ENCODE data around the gene C15orf39. TPM values are rescaled to one million over a fixed set of nuclear protein-coding genes. Genes with fewer than 3 reads are reported as not detected.

The C15orf39 gene
- total and polyA plus RNA-seq, 9 of the 15 experiments (the other 6 are each of a cell fraction or from before 2014, with no cell fraction given) = 0.31 to 29.8 (median 4.4) TPM

DNA sequence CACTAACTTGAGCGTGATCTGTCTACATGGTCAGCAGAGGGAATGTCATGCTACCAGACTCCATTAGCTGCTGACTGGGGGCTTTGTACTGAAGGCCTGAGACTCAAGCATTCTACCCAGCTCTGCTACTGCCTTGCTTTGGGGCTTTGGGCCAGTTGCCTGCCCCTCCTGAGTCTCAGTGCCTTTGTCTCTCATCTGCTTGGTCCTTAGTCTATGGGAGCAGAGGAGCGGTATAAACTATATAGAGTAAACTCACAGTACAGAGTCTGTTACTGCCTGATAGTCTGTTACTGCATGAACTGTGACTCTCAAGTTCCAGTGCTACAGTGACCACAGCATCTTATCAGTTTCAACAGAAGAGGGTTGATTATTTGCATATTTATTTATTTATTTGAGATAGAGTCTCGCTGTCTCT, 38.5 kb upstream of the C15orf39 start (continued):
- TF ChIP-seq, protein P1, sequence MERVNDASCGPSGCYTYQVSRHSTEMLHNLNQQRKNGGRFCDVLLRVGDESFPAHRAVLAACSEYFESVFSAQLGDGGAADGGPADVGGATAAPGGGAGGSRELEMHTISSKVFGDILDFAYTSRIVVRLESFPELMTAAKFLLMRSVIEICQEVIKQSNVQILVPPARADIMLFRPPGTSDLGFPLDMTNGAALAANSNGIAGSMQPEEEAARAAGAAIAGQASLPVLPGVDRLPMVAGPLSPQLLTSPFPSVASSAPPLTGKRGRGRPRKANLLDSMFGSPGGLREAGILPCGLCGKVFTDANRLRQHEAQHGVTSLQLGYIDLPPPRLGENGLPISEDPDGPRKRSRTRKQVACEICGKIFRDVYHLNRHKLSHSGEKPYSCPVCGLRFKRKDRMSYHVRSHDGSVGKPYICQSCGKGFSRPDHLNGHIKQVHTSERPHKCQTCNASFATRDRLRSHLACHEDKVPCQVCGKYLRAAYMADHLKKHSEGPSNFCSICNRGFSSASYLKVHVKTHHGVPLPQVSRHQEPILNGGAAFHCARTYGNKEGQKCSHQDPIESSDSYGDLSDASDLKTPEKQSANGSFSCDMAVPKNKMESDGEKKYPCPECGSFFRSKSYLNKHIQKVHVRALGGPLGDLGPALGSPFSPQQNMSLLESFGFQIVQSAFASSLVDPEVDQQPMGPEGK (CRISPR knock-in tag; IDR thresholded peaks at IDR 0.05; ENCODE audit: borderline replicate concordance) = no peak
- TF ChIP-seq ZNF589 (CRISPR knock-in tag; IDR thresholded peaks at IDR 0.05; ENCODE audit: low read depth) (0 out of 2 replicates have a peak, but pooled peaks have one; percentile 22), MED1 (CRISPR knock-in tag; IDR thresholded peaks at IDR 0.05; ENCODE audit: borderline replicate concordance) (no peak), JUN (IDR thresholded peaks at IDR 0.05; ENCODE audit: borderline replicate concordance, low read depth, low read length) (0 out of 2 replicates have a peak, but pooled peaks have one; percentile 26), JUN (CRISPR knock-in tag; IDR thresholded peaks at IDR 0.05; ENCODE audit: borderline replicate concordance) (no peak), NRF1 (conservative IDR thresholded peaks at IDR 0.05 in 1 of 2, IDR thresholded peaks at IDR 0.05 in 1 of 2) (peak in 1 of 2 experiments; percentile 13; a peak in 1 of 4 replicates), BDP1 (IDR thresholded peaks at IDR 0.05; ENCODE audit: insufficient read depth, insufficient read length) (no peak), HDAC2 (IDR thresholded peaks at IDR 0.05) (peak; percentile 80), ZNF384 (IDR thresholded peaks at IDR 0.05; ENCODE audit: low read depth, low read length) (0 out of 2 replicates have a peak, but pooled peaks have one; percentile 35), MYC (IDR thresholded peaks at IDR 0.05; ENCODE audit: low read depth, low read length) (peak; percentile 49; the same call in 1 of the 2 replicates), MYC (CRISPR knock-in tag; IDR thresholded peaks at IDR 0.05; ENCODE audit: borderline replicate concordance, low read depth) (no peak), ZNF175 (CRISPR knock-in tag; IDR thresholded peaks at IDR 0.05; ENCODE audit: low read depth) (0 out of 2 replicates have a peak, but pooled peaks have one; percentile 49)
- TF ChIP-seq, protein P2, sequence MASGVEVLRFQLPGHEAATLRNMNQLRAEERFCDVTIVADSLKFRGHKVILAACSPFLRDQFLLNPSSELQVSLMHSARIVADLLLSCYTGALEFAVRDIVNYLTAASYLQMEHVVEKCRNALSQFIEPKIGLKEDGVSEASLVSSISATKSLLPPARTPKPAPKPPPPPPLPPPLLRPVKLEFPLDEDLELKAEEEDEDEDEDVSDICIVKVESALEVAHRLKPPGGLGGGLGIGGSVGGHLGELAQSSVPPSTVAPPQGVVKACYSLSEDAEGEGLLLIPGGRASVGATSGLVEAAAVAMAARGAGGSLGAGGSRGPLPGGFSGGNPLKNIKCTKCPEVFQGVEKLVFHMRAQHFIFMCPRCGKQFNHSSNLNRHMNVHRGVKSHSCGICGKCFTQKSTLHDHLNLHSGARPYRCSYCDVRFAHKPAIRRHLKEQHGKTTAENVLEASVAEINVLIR (CRISPR knock-in tag; IDR thresholded peaks at IDR 0.05) = no peak
- TF ChIP-seq, protein P3, sequence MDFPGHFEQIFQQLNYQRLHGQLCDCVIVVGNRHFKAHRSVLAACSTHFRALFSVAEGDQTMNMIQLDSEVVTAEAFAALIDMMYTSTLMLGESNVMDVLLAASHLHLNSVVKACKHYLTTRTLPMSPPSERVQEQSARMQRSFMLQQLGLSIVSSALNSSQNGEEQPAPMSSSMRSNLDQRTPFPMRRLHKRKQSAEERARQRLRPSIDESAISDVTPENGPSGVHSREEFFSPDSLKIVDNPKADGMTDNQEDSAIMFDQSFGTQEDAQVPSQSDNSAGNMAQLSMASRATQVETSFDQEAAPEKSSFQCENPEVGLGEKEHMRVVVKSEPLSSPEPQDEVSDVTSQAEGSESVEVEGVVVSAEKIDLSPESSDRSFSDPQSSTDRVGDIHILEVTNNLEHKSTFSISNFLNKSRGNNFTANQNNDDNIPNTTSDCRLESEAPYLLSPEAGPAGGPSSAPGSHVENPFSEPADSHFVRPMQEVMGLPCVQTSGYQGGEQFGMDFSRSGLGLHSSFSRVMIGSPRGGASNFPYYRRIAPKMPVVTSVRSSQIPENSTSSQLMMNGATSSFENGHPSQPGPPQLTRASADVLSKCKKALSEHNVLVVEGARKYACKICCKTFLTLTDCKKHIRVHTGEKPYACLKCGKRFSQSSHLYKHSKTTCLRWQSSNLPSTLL (IDR thresholded peaks at IDR 0.05) = no peak
- TF ChIP-seq, protein P4, sequence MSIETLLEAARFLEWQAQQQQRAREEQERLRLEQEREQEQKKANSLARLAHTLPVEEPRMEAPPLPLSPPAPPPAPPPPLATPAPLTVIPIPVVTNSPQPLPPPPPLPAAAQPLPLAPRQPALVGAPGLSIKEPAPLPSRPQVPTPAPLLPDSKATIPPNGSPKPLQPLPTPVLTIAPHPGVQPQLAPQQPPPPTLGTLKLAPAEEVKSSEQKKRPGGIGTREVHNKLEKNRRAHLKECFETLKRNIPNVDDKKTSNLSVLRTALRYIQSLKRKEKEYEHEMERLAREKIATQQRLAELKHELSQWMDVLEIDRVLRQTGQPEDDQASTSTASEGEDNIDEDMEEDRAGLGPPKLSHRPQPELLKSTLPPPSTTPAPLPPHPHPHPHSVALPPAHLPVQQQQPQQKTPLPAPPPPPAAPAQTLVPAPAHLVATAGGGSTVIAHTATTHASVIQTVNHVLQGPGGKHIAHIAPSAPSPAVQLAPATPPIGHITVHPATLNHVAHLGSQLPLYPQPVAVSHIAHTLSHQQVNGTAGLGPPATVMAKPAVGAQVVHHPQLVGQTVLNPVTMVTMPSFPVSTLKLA (conservative IDR thresholded peaks at IDR 0.05) = peak in 1 of 2 experiments; percentile 35; a peak in 1 of 4 replicates
- TF ChIP-seq, protein P5, sequence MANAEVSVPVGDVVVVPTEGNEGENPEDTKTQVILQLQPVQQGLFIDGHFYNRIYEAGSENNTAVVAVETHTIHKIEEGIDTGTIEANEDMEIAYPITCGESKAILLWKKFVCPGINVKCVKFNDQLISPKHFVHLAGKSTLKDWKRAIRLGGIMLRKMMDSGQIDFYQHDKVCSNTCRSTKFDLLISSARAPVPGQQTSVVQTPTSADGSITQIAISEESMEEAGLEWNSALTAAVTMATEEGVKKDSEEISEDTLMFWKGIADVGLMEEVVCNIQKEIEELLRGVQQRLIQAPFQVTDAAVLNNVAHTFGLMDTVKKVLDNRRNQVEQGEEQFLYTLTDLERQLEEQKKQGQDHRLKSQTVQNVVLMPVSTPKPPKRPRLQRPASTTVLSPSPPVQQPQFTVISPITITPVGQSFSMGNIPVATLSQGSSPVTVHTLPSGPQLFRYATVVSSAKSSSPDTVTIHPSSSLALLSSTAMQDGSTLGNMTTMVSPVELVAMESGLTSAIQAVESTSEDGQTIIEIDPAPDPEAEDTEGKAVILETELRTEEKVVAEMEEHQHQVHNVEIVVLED (CRISPR knock-in tag; IDR thresholded peaks at IDR 0.05) = no peak
- TF ChIP-seq, protein P6, sequence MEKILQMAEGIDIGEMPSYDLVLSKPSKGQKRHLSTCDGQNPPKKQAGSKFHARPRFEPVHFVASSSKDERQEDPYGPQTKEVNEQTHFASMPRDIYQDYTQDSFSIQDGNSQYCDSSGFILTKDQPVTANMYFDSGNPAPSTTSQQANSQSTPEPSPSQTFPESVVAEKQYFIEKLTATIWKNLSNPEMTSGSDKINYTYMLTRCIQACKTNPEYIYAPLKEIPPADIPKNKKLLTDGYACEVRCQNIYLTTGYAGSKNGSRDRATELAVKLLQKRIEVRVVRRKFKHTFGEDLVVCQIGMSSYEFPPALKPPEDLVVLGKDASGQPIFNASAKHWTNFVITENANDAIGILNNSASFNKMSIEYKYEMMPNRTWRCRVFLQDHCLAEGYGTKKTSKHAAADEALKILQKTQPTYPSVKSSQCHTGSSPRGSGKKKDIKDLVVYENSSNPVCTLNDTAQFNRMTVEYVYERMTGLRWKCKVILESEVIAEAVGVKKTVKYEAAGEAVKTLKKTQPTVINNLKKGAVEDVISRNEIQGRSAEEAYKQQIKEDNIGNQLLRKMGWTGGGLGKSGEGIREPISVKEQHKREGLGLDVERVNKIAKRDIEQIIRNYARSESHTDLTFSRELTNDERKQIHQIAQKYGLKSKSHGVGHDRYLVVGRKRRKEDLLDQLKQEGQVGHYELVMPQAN (IDR thresholded peaks at IDR 0.05; ENCODE audit: borderline replicate concordance) = no peak
